ENCODE data around the gene ICOSLG.
"Not testable (repeated sequence)": the region's sequence is repeated elsewhere in the genome, so short reads cannot be mapped to it uniquely, and the experiment has no call there.

The ICOSLG gene

DNA sequence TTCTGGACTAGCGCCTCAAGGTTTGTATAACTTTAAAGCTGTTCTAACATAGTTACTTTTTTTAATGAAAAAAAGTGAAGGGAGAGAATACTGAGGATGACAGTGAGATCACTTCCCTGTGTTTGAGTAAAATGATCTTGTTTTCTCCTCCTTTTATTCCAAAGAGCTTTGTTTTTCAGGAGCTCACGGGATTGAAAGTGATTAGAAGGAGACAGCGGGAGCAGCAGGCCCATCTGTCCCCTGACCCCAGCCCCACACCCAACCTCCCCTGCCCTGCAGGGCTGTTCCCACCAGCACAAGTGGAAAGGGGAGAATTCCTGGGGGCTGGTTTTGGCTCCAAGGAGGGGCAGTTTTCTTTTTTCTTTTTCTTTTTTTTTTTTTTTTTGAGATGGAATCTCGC lies 23.0 kb upstream of the ICOSLG start:
- no peak for DNase-seq

DNA sequence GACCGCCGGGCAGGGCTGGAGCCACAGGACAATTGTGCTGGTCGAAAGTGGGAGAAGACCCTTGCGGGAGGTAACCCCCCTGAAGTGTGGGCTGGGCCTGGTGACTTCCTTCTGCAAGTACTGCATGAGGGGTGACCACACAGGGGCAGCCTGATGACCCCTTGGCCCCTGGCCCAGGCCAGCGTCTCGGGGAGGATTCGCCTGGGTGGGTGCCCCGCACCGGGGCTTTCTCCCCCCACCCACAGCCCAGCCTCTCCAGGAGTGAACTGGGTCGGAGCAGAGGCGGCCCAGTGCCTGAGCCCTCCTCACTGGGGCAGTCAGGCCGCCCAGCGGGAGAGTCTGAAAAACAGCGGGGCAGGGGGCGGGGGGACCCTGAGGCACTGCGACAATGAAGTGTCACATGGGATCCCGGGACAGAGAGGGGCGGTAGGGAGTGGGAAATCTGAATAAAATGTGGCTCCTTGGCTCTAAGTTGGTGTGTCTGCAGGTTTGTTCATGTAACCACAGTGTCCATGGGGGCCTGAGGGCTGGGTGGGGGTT lies 22.5 kb upstream of the ICOSLG start:
- no peak for DNase-seq

DNA sequence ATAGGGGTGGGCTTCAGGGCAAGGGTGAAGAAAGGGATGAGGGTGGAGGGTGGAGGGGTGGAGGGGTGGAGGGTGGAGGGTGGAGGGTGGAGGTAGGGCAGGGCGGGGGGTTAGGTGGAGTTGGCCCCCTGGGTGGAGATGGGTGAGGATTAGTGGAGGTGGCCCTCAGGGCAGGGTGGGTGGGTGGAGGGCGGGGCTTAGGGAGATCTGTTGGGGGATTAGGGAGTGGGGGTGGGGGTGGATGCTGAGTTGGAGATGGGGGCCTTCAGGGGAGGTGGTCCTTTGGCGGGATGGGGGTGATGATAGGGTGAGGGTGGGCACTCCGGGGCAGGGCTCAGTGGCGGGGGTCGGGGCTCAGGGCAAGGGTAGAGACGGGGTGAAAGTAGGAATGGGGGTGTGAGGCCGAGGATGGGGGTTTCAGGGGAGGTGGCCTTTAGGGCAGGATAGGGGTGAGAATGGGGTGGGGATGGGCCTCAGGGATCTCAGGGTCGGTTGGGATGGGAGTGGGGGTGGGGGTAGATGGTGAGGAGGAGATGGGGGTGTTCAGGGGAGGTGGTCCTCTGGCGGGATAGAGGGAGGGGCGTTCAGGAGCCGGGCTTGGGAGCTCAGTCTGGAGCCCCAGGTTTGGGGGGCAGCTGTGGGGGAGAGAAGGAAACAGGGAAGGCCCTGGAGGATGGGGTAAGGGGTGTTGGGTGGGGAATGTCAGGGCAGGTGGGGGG lies 21.8 kb upstream of the ICOSLG start:
- DNase-seq, result no peak

DNA sequence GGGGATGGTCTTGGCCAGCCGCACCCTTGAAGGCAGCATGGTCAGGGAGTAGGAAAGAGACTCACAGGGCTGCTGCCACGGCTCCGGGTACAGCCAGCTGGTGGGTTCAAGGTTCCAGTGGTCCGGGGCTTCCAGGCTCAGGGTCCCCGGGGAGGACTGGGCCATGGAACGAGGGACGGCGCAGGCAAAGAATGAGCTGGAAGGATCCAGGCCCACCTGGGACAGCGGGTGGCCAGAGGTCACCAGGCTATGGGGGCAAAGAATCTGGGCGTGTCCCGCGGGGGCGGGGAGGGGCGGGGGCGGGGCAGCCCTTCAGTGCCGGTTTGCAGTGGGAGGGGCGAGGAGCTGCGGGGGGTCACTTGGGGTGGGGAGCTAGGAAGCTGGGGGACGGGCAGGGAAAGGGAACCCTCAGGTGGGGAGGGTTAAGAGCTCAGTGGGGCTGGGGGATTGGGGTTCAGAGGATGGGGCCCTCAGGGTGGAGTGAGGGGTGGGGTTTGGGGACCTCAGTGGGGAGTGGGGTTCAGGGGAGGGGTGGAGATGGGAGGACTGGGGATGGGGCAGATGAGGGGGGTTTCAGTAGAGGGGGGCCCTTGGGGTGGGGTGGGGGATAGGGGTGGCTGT lies 21.0 kb upstream of the ICOSLG start, which contains the start of gene DNMT3L:
Gene DNMT3L, minus strand, starts transcription at position 223 of the 621 bp plus-strand sequence. CDS start 638 bp downstream, outside the sequence.
- no peak for DNase-seq

DNA sequence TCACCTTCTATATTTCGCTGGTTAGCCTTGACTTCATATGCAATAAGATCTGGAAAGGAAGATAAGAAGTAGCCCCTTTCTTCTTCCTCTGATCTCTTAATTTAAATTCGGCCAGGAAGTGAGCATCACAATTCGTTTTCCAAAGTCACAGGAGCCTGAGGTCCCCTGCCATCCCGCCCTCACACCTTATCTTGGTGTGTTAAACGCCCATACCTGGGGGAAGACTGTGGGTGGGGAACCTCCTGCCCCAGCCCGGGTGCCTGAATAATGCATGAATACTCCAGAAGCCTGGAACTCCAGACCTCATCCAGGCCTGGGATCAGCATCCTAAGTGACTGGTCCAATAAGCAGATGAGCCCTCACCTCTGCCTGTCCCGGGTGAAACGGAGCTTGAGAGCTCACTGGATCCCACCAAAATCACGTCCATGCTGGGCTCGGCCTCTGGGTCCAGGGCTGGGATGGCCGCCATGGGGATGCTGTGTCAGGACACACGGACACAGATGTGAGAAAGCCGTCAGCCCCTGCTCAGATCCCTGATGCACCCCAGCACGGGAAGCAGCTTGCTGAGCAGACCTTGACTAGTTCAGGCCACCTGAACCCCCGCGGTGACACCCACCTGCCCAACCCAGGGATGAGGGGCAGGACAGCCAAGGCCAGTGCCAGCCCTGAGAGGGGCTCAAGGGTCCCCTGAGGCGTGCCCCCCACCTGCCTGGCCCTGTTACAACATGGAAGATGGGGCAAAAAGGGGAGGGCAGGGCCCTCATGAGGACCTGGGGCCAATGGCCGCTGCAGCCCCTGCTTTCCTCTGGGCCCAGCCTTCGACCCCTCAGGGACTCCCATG lies 20.3 kb upstream of the ICOSLG start:
- DNase-seq, result no peak

DNA sequence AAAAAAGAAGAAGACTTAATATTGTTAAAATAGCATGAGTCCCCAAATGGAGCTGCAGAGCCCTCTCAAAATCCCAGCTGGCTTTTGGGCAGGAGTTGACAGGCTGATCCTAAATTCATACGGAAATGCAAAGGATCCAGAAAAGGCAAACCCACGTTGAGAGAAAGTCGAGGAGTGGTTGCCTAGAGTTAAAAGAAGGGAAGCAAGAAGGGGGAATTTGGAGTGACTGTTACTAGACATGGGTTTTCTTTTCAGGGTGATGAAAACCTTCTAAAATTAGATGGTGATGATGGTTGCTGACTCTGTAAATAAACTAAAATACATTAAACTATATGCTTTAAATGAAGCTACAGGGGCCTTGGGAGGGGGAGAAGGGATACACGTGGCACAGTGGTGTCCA lies 19.3 kb upstream of the ICOSLG start:
- no peak for DNase-seq

DNA sequence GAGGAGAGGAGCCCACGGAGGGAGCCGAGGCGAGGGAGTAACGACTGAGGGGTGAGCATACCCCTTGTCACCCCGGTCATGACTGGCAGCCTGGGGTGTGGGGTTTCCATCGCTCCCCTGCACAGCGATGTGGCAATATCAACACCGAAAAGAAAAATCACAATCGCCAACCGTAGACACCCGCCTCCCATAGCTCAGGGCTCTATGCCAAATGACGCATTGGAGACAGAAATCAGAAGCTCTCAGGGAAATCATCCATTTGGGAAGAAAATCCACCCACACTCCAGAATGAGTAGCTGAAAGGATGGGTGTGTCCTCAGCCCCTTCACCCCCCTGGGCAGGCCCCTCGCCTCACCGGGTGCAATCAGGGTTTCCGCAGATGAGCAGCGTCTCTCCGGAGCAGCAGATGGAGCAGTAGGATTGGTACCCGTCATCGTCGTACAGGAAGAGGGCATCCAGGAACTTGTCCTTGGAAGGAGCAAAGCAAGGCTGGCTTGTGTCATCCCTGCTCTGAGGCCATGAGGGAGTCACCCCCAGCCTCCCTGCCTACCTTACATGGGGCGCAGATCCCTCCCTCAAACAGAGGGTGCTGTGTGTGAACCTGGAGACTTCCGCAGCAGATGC lies 18.5 kb upstream of the ICOSLG start:
- no peak for DNase-seq

DNA sequence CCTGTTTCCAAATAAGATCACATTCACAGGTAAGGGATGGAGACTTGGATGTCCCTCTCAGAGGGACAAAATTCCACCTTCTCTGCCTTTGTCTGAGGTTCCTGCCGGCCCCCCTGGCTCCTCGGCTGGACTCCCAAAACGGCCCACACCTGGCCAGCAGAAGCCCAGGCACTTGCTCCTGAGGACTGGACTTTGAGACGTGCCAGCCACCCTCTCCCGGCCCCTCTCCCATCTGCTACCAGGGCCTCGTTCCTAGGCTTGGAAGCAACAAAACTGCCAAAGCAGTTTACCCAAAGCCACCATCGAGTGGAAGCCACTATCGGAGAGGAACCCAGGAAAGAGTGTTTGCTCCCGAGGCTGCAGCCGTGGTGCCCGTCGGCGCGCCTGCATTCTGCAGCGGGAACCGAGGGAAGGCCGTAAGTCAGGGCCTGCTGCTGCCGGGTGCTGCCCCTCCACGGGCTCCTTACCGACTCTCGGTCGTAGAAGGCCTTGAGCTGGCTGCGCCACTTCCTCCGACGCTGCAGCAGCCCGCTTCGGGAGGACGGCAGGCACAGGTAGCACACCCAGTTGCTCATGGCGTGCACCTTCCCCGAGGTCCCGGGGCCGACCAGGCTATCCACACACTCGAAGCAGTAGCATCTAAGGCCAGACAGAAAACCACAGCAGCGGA lies 17.4 kb upstream of the ICOSLG start:
- DNase-seq, result no peak

DNA sequence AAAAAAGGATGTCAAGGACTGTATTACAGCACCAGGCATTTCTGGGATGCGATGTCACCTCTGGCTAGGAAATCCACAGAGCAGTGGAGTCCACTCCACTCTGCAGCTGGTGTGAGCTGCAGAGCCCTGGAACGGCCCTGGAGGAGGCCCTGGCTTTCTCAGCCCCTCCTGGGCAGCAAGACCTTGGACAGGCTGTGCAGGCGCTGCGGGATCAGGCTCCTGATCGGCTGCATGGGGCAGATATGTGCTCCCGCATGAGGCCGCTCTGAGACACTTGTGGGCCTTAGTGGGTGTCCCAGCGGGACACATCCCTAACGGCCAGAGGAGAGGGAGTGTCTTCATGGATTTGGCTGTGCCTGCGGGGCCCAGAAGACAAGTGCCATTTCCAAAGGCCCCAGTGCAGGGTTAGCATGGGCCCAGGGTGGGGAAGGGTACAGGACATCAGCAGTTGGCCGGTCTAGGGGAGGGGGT lies 14.8 kb upstream of the ICOSLG start:
- DNase-seq, result no peak

DNA sequence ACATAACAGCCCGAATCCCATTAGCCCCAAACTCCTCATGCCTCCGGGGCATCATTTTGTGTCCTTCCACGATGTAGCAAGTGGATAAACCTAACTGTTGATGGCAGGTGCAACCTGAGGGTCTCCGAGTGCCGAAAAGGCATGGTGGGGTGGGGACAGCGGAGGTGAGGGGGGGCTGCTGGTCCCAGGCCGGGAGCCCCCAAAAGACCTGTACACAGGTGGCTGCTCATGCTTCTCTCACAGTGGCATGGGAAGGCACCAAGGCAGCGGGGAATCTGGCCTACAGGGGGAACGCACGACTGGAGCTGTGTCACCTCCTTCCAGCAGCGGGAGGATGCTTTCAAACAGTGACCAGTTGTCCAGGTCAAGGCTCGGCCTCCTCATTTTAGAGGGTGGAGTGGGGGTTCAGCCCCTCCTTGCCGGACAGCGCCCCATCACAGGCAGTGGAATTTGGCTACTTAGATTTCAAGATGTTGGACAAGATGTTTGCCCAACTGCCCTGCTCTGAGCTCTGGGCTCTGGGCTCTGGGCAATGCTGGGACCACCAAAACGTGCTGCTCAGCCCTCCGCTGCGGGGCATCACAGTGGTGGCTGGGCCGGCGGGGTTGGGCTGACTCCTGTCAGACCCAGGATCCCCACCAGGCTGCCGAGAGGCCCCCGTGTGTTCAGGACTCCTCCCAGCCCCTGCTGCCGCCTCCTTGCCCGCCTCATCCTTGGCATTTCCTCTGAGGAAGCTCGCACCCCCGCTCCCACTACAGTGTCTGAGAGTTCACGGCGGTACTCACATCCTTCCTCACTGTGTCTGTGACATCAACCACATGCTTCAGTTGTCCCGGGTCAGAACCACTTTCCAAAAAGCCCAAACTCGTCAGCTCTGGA lies 13.3 kb upstream of the ICOSLG start:
- no peak for DNase-seq

DNA sequence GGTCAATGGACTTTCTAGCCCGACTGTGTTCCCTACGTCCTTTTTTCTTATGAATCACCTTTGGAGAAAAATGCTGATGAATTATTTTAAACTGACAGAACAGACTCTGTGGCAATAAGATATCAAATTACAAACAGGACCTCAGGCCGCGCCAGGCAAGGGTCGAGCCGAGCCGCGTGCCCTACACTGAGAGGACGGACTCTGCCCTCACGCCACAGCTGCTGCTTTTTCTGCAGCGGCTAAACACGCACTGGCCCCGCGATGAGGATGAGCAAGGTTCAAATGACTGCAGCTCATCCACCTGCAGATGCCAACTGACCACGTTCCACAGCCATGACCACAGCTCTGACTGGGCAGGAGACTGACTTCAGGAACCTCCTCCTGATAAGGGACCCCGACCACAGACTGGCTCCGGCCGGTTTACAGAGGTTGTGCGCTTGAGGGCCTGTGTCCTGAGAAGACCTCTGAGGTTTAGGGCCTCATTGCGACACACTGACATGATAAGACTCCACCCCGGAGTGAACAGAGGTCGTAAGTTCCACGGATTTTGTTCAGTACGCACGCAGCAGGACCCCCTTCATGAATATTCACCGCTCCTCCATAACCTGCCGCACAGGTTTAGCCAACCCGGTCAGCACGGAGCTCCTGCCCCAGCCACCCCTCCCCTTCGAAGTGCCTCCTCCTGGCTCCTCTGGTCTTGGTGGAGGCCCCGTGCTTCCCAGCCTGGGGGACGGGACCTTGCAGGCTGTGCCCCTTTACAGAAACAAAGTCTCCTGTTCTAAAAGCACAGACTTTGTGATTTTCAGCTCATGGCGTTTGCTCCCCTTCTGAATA lies 8.7 kb upstream of the ICOSLG start:
- not testable (repeated sequence) for DNase-seq

DNA sequence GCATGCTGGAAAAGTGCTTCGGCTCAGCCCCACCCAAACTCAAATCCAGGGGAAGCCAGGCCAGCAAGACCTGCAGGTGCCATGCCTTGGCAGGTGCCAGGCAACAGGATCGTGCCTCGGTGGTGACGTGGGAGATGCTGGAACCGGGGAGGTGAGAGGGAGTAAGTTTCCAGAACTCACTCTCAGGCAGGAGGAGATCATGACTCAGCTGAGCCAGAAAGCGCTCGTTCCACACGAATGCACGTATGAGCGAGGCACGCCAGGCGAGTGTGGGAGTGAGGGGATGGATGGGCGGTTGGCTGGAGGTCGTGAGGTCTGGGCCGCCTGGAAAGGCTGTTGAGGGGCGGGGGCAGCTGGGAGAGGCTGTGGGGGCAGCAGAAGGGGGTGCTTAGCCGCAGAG lies 7.2 kb upstream of the ICOSLG start:
- DNase-seq, result not testable (repeated sequence)

DNA sequence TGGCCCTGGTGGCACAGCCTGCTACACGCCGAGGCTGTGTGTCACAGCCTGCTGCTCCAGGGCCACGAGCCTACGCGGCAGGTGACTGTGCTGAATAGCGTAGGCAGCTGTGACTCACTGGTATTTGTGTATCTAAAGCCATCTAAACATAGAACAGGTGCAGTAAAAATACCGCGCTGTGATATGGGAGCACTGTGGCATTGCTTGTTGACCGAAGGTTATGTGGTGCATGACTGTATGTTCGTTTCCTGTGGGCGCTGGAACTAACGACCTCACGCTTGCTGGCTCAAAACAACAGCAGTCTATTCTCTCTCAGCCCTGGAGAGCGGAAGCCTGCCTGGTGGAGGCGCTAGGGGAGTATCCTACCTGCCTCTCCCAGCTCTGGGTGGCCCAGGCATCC lies 3.2 kb upstream of the ICOSLG start:
- not testable (repeated sequence) for DNase-seq

DNA sequence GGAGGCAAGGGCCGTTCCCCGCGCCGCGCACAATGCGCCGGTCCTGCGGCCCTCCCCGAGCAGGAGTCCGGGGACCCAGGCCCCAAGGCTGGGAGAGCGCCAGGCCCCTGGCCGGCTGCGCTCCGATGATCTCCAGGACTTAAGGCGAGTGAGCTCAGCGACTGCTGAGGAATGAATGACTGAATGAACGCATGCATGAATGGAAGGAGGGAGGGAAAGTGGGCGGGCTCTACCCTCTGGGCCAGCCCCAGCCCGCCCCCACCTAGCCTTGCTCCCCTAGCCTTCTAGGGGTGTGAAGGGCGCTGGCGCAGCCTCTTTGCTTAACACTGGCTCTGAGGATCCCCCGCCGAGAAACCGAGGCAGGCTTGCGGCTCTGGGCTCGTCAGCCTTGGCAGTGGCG lies 538 bp upstream of the ICOSLG start:
- DNase-seq, result not testable (repeated sequence)

DNA sequence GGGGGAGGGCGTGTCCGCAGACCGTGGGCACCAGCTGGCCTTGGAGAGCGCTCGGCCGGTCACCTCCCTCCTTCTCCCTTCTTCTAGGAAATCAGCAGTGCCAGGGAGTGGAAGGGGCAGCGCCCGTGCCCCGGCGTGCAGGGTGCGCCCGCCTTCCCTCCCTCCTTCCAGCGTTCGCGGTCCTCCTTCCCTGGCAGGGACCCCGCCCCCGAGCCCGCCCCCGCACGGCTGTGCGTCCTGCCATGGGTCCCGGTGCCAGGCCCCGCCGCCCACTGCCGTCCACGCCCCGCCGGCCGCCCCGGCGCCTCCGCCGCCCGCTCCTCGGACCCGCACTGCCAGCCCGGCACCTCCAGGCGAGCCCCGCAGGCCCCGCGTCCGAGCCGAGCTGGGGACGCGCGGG lies 390 bp downstream of the ICOSLG start:
- DNase-seq, result not testable (repeated sequence)

DNA sequence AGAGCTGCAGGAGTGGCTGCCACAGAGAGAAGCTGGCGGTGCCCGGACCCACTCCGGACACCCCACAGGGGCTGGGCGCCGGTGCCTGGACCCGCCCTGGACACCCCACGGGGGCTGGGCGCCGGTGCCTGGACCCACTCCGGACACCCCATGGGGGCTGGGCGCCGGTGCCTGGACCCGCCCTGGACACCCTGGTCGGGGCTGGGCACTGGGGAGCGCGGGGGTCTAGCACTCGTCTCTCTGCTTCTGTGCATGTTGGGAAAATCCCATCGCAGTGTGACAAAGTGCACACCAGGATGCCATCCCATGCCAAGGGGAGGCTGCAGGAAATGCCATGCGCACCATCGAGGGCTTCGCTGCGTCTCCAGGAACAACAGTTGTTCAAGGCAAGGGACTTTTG lies 11.2 kb downstream of the ICOSLG start:
- DNase-seq, result not testable (repeated sequence)

DNA sequence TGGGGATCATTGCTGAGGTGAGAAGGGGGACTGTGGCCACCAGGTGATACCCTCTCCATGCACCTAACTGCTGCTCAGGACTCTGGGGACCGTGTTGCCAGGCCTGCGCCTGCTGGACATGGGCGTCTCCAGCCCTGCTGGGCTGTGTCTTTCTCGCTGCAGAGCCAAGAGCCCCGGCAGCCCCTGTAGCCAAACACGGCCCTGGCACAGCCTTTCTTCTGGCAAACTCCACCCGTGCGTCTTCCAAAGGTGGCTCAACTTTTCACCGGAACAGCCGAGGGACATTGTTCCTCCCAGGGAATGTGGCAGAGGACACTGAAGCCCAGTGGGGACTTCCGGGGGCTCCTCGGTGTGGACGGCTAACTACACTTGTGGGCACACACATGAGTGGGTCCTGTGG lies 12.6 kb downstream of the ICOSLG start:
- not testable (repeated sequence) for DNase-seq

DNA sequence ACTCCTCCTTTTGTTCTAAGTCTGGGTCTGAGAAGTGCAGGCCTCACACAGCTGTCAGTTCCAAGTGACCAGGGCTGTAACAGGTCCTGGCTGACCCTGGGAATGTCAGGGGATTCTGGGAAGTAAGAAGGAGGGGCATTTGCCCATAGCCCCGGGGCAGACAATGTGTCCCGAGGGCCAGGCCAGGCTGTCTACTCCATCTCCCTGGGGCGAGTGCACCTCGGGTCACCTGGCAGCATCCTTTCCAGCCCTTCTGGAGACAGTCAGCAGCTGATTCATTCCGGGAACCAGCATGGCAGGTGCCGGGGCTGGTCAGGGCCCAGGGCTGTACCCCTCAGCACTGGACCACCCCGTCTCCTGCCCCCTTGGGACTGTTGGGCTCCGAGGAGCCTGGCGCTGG lies 13.1 kb downstream of the ICOSLG start:
- not testable (repeated sequence) for DNase-seq

DNA sequence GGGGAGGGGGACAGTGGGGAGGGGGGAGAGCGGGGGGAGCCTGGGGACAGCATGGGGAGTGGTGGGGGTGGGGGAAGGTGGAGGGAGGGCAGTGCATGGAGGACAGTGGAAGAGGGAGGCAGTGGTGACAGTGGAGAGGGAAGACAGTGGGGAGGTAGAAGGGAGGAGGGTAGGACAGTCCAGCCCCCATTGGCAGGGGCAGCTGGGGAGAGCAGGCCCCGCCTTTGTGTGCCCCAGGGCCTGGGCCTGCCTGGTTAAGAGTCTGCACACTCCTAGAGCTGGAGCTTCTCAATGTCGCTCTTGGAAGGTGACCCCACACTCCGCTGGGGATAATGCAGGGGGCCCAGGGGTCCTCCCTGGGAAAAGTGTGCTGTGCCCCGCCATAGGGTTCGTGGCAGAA lies 15.1 kb downstream of the ICOSLG start:
- not testable (repeated sequence) for DNase-seq

DNA sequence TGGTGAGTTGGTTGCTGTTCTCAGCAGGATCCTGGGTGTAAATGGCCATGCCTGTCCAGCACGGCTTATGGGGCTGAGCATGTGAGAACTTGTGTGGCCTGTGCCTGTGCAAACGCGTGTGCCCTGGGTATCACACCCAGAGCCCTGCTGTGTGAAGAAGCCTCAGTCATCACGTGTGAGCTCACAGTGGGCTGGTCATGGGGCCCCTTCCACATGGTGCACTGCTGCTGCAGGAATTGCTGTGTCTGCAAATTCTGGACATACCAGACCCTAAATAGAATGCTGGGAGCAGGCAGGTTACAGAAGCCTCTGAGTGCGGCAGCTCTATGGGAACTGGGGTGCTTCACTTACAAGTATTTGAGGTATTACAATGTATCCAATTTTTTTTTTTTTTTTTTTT lies 17.4 kb downstream of the ICOSLG start:
- DNase-seq, result not testable (repeated sequence)
